SK-N-MC (cell line): ENCODE results near the gene AK8.

Experiments used
- EZH2 ChIP-seq: fragments of 200-600 bp; sonication (generic); IDR thresholded peaks from one replicate; pipeline ENCODE4 v1.6.1; 2017; ENCODE audit warnings: antibody characterized with exemption
- POLR2AphosphoS5 ChIP-seq: IDR thresholded peaks from 2 replicates; pipeline ENCODE4 v1.6.1; 2012; ENCODE audit warnings: mild to moderate bottlenecking, low read depth, low read length, borderline replicate concordance

GRCh38 chr9:132774886-132775285 lies 103.2 kb downstream of the AK8 start:
- TF ChIP-seq EZH2 (no peak), POLR2AphosphoS5 (no peak)
